ENCODE results near the gene SPATA33.

The SPATA33 gene

DNA sequence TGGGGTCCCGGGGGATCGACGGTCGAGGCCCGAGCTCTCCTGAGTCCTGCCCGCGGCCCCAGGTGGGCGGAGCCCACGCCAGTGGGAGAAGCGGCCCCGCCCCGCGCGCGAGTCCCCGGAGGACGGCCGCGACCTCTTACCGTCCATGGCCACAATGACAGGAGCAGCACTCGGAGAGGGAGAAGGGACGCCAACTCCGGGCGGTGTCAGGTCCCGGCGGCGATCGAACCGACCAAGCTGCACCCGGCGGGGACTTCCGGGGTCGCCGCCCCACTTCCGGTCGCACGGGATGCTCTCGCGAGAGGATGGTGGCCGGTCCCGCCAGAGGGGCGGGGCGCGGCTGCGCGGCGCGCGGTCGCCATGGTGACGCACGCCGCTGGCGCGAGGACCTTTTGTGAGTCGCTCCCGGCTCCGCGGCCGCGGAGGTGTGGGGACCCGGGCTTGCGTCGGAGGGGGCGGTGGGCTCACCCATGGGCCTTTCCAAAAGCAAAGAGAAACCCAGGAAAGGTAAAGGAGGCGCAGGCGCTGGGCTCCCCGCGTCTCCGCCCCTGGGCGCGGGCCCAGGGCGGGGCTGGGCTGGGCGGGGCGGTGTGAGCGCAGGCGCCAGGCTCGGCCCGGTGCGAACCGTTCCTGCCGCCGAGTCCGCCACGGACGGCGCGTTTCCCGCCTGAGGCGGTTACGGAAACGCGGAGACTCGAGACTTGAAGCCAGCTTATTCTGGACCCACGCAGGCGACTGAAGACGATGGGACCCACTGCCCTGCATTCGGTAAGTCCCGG lies at the start of gene SPATA33, which contains the start of gene CHMP1A:
Gene SPATA33 (plus strand): TSS at position 395 of the 779 bp plus-strand sequence. CDS start 76 bp downstream, at position 471.
Gene CHMP1A (minus strand): TSS at position 267 of the 779 bp plus-strand sequence. CDS start 120 bp downstream, at position 147.
- peak; percentile 98 for DNase-seq

DNA sequence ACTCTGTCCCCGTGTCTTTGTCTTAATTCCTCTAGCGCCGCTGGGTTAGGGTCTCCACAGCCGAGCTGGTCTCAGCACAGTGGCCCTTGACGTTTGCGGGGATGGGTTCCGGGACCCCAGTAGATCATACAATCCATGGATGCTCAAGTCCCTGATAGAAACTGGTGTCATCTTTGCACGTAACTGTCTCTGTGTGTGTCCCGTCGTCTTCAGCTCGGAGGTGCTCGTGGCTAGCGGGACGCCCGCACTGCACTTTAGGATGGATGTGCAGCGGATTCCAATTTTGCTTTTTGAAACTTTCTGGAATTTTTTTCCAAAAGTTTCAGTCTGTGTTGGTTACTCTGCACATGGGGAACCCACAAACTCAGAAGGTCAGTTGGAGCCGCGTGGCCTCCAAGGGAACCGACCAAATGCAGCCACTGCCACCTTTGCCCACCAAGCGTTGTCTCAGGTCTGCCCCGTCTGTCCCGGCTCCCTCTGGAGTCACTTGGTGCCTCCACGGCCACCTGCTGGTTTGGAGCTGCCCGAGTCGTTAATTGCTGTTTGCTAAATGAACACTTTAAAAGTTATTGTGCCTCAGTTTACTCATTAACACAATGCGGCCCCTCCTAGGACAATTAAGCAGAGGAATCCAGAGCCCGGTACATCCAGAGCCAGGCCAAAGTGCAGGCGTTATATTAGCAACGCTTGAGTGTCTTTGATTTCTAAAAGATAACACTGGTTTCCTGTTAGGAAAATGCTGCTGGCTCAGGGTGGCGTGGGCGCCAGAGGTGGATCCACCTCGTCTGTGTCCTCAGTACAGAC lies 49.5 kb upstream of the SPATA33 start:
- DNase-seq, result no peak

GRCh38 chr16:89610108-89610453 lies 47.6 kb upstream of the SPATA33 start:
- no peak for DNase-seq

GRCh38 chr16:89612415-89613166 lies 45.0 kb upstream of the SPATA33 start:
- DNase-seq, result no peak

DNA sequence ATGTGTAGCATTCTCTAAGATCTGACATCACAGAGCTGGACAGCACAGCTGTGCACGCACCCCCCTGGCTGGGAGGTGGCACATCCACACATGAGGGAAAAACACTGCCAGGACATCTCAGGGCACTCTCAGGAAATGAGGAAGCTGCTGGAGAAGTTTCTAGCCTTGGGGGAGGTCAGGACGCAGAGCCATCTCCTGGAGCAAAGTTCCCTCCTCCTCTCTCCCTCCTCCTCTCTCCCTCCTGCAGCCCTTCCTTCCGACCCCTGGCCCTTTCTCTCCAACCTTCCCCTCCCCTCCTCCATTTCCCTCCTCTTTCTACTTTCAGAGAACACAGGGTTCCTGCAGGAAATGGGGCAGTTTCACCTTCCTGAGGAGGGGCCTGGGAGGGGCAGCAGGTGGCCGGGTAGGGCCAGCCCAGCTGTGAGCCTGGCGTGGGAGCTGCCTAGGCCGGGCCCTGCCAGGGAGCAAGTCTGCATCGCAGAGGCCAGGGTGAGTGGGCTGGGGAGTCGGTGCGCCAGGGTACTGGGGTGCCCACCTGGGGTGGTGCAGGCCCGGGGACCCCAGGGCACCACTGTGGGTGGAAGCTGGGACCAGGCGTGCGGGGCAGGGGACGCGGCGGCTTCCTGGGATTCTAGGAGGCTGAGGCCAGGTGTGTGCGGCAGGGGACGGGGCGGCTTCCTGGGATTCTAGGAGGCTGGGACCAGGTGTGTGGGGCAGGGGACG lies 44.2 kb upstream of the SPATA33 start, which contains the start of gene DPEP1:
Gene DPEP1 (plus strand): TSS at position 412 of the 723 bp plus-strand sequence. CDS start 16,769 bp downstream, outside the sequence.
- DNase-seq, result no peak

- no peak for DNase-seq
Observed at GRCh38 chr16:89613954-89614459, 43.6 kb upstream of the SPATA33 start.

DNA sequence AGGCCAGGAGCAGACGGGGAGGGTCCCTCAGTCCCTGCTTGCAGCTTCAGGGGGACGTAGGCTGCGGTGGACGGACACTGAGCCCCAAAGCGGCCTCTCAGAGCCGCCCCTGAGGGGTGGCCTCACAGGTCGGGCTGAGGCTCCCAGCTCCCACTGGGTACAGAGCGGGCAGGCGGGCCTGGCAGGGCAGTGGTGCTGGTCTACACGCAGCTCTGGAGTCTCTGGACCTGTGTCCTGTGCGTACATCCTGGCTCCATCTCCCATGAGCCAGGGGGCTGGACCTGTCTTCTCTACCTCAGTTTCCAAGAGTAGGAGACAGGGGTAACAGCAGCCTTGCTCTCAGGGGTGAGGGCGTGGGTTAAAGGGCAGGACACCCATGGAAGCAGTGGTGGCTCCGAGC lies 42.5 kb upstream of the SPATA33 start:
- DNase-seq, result no peak

- DNase-seq, result peak; percentile 83
Observed at GRCh38 chr16:89615596-89616090, 42.0 kb upstream of the SPATA33 start.

GRCh38 chr16:89616623-89617022 lies 41.0 kb upstream of the SPATA33 start:
- no peak for DNase-seq

GRCh38 chr16:89617036-89617435 lies 40.6 kb upstream of the SPATA33 start:
- DNase-seq, result no peak

- DNase-seq, result no peak
Observed at GRCh38 chr16:89618109-89618998, 39.3 kb upstream of the SPATA33 start.

DNA sequence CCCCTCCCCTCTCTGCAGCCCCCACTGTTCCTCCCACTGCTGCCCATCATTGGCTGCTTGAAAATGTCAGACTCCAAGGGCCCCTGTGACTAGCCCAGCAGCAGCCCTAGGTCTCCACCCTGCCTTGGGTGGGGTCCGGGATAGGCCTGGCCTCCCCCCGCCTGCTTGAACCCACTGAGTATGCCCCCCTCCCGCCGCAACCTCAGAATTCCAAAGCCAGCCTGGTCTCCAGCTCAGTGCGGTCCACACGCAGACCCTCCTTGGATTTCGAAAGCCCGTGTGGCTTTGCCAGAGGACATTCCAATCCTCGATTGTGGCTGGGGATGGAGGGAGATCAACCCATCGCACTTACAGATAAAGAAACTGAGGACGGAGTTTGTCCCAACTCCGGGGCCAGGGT lies 37.8 kb upstream of the SPATA33 start:
- DNase-seq, result no peak

DNA sequence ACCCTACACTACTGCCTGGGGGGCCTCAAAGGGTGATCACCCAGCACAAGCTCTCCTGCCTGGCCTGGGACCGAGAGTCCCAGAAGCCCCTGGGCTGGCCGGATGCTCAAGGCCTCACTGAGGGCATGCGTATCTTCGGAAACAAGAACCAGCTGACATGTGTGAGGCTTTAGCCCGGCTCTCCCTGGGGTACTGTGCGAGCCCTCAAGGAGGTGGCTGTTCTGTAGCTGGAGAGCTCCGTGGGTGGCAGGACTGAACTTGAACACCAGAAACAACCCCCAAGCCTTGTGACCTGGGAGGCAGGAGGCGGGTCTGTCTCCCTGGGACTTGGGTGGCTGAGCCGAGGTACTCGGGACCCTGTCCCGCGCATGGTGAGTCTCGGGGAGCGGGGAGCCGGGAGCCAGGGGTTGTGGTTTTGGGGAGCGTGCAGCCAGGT lies 37.2 kb upstream of the SPATA33 start:
- DNase-seq, result no peak

- DNase-seq, result no peak
Observed at GRCh38 chr16:89621136-89621697, 36.4 kb upstream of the SPATA33 start.

DNA sequence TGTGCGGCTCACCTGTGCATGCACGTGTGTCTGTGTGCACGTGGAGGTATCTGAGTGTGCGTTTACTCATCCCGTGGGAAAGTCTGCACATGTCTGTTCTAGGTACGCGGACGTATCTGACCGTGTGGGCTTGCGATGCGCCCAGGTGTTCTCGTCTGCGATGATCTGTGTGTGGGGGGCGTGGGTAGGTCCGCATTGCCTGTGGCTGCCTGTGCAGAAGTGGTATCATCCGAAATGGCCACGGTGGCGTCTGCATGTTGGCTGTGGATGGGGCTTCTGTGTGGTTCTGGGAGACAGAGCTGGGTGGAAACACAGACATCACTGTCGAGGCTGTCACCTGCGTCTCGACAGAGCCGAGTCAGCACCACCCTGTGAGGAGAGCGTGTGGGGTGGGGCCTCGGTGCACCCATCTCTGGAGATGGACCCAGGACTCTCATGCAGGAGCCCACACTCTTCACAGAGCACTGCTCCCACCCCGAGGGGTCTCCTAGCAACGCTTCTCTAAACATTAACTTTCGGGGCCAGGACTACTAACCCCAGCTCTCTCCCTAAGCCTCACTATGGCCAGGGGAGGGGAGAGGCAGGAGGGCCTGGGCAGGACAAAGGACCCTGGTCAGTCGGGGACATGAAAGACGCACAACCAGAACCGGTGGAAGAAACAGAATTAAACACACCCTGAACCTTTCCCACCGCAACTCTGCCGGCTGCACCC lies 35.8 kb upstream of the SPATA33 start:
- DNase-seq, result no peak

GRCh38 chr16:89623511-89624261 lies 34.0 kb upstream of the SPATA33 start:
- no peak for DNase-seq

GRCh38 chr16:89624777-89625761 lies 32.6 kb upstream of the SPATA33 start:
- no peak for DNase-seq

Data from activated CD8-positive, alpha-beta memory T cell treated with anti-CD3 and anti-CD28 coated beads for 24 hours (primary cell).